Activated CD8-positive, alpha-beta memory T cell treated with anti-CD3 and anti-CD28 coated beads, Interleukin-2, amount 50 U/mL, for 24 hours (primary cell): ENCODE measurements around the gene XPOT.

ENCODE experiments used
- DNase-seq: peaks from one replicate; pipeline ENCODE4 v3.0.0-alpha.2; 2020; ENCODE audit errors: extremely low read depth

XPOT gene

DNA sequence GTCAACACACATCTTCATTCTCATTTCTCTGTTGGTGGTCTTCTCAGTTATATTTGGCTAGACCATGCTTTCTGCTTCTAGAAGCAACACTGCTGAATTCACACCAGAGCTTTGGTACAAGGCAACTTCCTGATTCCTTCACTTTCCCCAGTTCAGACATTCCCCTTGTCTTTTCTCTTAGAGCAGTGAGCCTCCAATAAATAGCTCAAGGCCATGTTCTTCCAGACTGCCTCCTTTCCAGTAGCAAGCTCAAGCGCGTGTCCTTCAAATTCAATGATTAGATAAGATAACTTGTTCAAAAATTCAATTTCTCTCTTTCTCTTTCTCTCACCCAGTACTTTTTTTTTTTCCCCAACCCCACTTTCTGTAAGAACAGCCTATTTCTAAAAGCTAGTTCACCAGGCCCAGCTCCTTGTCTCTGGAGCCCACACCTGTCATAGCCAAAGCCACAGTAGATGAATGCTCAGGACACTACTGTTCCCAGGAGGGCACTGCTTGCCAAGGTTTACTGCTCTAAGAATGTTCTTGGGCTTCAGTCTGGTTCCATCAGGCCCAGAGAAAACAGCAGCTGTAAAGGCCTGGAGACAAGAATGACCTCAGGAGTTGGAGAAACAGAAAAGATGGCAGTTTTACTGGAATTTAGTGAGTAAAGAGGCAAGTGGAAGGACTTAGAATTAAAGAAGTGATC lies 65.4 kb downstream of the XPOT start:
- no peak for DNase-seq

DNA sequence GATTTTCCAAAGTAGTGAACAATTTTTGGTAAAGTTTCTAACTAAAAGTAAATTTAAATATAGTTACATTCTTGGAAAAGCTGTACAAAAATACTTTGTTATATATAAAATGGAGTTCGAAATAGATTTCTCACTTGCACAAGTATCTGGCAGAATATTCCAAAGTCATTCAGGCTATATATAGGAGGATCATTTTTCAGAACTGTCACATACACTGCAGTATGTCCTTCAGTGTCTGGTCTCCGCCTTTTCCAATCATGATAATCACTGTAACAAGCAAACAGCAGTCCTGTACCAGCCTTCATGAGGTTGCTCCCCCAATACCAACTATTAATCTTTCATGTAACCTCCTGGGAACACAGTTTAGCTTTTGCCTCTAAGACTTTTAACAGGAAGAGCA lies 66.3 kb downstream of the XPOT start:
- DNase-seq, result no peak

DNA sequence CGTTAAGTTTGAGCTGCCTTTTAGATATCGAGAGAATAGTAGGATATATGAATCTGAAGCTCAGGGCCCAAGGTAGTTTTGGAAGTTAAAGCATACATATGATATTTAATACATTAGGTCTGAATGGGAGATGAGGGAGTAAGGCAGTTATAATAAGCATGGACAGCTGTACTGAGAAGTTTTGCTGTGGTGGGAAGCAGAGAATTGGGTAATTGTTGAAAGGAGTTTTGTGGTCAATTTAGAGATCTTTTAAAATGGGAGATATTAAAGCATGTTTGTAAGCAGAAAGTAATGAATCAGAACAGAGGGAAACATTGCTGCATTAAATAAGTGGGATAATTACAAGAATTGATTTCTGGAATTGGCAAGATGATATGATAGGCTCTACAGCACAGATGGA lies 69.0 kb downstream of the XPOT start:
- no peak for DNase-seq

DNA sequence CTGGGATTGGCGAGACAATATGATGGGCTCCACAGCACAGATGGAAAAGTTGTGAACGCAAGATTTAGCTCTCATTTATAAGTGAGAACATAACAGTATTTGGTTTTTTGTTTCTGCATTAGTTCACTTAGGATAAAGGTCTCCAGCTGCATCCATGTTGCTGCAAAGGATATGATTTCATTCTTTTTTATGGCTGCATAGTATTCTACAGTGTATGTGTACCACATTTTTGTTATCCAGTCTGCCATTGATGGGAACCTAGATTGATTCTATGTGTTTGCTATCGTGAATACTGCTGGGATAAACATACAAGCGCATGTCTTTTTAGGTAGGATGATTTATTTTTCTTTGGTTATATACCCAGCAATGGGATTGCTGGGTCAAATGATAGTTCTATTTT lies 71.3 kb downstream of the XPOT start:
- DNase-seq, result no peak

DNA sequence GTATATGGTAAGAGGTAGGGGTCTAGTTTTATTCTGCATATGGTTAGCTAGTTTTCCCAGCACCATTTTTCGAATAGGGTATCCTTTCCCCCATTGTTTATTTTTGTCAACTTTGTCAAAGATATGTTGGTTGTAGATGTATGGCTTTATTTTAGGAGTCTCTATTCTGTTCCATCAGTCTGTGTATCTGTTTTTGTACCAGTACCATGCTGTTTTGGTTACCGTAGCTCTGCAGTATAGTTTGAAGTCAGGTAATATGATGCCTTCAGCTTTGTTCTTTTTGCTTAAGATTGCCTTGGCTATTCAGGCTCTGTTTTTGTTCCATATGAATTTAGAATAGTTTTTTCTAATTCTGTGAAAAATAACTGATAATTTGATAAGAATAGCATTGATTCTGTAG lies 72.7 kb downstream of the XPOT start:
- no peak for DNase-seq

DNA sequence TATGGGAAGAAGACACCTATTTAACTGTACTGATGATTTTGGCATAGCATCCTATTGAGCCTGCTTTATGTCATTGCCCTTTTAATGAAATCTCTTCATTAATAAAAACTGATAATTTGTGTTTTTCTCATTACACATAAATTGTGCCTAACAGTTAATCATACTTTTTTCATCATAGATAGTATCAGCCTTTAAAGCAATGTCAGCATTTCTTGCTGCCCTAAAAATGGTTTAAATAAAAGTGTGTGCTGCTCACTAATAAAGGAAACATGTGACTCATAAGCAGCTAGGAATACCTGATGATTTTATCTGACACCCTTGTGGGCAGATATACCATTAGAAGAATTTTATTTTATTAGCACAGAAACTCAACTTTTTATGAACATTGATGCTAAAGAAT lies 74.5 kb downstream of the XPOT start:
- DNase-seq, result no peak

DNA sequence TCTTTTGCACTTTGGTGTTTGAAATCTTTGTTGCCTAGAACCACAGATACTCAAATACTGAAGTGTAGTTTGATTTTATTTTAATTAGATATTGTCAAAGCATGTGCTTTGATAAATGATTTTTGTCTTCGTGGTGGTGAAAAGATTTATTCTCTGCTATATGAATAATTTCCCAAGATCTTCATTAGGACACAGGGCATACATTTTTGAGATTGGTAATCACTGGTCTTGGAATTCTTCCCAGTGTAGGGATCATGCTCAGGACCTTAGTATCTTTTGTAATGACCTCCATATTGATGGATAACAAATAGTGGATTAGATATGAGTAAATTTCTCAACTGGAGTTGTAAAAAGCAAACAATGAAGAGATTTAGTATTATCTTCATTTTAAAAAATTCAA lies 76.0 kb downstream of the XPOT start:
- no peak for DNase-seq

DNA sequence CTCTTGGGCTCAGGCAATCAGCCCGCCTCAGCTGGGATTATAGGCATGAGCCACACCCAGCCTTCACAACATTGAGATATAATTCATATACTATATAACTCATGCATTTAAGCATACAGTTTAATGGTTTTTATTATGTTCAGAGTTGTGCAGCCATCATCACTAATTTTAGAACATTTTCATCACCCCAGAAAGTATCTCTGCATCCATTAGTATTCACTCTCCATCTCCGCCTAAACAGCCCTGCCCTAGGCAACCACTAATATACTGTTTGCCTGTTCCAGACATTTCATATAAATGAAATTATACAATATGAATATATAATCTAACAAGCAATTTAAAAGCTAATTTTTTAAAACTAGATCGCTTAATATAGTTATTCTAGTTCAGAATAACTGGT lies 82.5 kb downstream of the XPOT start:
- no peak for DNase-seq

DNA sequence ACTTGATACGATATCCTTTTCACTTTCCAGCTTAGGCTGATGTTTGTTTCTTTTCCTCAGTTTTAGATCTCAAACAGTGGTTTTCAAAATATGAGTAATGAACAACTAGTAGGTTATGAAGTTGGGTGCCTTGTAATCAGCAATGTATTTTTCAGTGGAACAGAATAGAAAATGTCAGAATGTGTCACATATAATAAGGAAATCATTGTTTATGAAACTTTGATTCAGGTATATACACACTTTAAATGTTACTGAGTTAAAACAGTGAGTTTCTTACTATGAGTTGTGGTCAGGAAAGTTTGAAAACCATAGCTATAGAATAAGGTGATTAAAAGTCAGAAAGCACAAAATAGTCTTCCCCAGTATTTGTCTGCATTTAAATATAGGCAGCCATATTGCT lies 87.5 kb downstream of the XPOT start:
- DNase-seq, result no peak

DNA sequence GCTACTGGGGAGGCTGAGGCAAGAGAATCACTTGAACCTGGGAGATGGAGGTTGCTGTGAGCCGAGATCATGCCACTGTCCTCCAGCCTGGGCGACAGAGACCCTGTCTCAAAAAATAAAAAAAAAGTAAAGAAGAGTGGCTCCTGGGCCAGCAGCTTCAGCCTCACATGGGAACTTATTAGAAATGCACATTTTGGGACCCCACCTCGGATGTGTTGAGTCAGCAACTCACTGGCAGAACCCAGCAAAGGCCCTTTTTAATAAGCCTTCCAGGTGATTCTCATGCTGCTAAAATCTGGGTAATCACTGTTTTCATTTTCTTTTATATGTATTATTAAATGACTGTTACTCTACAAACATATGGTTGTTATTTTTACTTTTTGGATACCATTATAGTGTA lies 89.3 kb downstream of the XPOT start:
- no peak for DNase-seq

DNA sequence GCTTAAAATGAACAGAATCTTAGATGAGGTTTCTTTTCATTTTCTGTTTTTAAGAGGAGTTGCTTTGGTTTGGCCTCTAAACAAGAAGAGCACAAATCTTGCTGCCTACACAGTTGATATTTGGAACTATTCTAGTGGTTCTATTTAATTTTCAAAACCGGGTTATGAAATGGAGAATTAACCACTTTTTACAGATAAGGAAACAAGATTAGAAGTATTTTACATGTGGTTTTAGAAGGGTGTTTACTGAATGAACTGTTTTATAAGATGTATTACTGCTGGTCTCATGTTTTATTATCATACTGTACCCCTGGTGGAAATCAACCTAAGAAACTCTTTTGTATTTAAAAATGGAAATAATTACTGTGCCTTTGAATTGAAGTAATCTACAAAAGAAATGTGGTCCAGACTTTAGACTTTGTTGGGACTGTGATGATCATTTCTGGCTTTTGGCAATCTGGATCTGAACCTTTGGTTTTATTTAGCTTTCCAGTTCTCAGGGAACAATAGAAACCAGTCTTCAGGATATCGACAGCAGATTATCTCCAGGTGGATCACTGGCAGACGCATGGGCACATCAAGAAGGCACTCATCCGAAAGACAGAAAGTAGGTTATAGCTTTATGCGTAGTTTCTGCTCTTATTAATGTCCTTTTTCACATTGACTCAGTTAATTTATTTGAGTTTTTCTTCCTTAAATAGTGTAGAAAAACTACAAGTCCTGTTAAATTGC lies 91.0 kb downstream of the XPOT start:
- DNase-seq, result no peak

DNA sequence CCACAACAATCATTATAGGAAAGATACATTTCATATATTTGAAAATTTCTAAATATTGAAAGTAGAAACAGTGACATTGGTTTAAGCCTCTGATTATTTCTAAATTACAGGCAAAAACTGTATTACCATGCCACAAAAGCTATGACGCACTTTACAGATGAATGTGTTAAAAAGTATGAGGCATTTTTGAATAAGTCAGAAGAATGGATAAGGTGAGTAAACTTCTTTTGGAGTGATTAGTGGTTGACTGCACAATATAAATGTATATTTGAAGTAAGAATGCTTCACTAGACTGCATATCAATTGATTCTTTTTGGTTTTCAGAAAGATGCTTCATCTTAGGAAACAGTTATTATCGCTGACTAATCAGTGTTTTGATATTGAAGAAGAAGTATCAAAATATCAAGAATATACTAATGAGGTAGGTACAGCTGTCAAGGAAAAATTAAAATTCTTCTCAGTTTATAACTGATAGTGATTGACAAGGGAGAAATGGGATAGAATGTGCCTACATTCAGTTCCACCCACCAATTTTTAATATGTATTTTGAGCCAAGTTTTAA lies 92.7 kb downstream of the XPOT start:
- DNase-seq, result no peak

DNA sequence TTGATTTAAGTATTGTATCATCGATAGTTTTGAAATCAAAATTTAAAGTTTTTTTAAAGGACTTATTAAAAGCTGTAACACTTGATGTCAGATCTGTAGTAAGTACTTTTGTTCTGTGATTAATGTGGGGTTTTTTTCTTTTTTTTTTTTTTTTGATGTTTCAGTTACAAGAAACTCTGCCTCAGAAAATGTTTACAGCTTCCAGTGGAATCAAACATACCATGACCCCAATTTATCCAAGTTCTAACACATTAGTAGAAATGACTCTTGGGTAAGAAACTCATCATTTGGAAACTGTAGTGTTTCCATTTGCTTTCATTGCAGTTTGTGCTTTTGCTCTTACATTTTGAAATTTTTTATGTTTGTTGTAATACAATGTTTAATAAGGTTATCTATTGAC lies 93.3 kb downstream of the XPOT start:
- DNase-seq, result no peak

DNA sequence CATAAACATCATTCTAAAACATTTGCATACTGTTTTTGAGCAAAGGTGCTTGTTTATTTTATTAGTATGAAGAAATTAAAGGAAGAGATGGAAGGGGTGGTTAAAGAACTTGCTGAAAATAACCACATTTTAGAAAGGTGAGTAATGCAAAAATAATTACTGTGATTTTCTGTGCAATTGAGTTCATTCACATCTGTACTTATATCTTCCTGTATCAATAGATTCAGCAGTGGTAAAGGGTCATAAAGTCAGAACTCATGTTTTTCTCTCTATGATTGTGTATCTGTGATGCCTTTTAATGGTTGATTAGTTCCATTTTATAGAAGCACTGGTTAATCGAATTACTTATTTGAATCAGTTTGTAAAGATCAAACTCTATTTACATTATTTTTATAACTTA lies 93.7 kb downstream of the XPOT start:
- no peak for DNase-seq

DNA sequence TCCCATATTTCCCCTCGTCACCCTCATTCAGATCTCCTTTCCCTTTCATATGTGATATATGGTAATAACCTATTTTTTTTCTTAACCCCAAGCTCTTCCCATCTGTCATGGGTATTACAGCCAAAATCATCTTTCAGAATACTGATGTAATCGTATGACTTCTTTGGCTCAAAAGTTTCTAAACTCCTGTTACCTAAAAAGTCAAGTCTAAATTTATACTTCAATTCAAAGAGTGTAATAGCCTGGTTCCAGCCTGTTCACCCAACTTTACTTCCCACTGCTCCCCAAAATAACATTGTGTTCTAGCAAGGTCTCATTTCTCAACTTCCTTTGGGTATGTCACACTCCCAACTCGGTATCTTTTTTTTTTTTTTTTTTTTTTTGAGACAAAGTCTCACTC lies 96.2 kb downstream of the XPOT start:
- no peak for DNase-seq
